Loucy (cell line): ENCODE data around the gene PLXDC1.

ENCODE experiments used
- CTCF ChIP-seq: fragments of 200-600 bp; sonication (generic); conservative IDR thresholded peaks from 2 replicates; pipeline ENCODE4 v1.5.1; 2014; ENCODE audit warnings: mild to moderate bottlenecking, antibody characterized with exemption, low read length
- EZH2phosphoT487 ChIP-seq: fragments of 200-600 bp; IDR thresholded peaks from 2 replicates; pipeline ENCODE4 v1.6.1; 2018; ENCODE audit warnings: antibody characterized with exemption, mild to moderate bottlenecking, moderate library complexity, borderline replicate concordance

- TF ChIP-seq CTCF (no peak), EZH2phosphoT487 (no peak)
These were observed 97.3 kb downstream of the PLXDC1 start for GRCh38 chr17:39054111-39054645.
